Sigmoid colon (tissue), 7 donors: ENCODE results near the gene IQSEC3. TPM values are rescaled to one million over a fixed set of nuclear protein-coding genes. Genes with fewer than 3 reads are reported as not detected.
A peak's percentile ranks its signal among the peaks of the same experiment; 100 is the strongest.
"Not testable (repeated sequence)": the region's sequence is repeated elsewhere in the genome, so short reads cannot be mapped to it uniquely, and the experiment has no call there.

Experiments used
- DNase-seq: peaks from one replicate; pipeline ENCODE4 v3.0.0-alpha.2; 2019
- H3K27ac ChIP-seq, 4 donors: fragments of 200-600 bp; sonication (generic); one replicate each; pipeline ENCODE4 v1.5.1; 2016 to 2019; ENCODE audit warnings: mild to moderate bottlenecking in 1 of 4
- H3K27me3 ChIP-seq, 3 donors: fragments of 200-600 bp; sonication (generic); one replicate each; pipeline ENCODE4 v1.5.1; 2019; ENCODE audit warnings: mild to moderate bottlenecking in 1 of 3
- H3K36me3 ChIP-seq, 4 donors: fragments of 200-600 bp; sonication (generic); one replicate each; pipeline ENCODE4 v1.5.1; 2016 to 2019
- H3K4me1 ChIP-seq, 4 donors: fragments of 200-600 bp; sonication (generic); one replicate each; pipeline ENCODE4 v1.5.1; 2017 to 2019
- H3K4me3 ChIP-seq, 4 donors: fragments of 200-600 bp; sonication (generic); one replicate each; pipeline ENCODE4 v1.5.1; 2017 to 2019; ENCODE audit warnings: mild to moderate bottlenecking in 2 of 4, moderate library complexity in 1 of 4
- H3K9me3 ChIP-seq, 4 donors: fragments of 200-600 bp in 3 of 4; sonication (generic) in 3 of 4; one replicate each; pipeline versions ENCODE4 v1.5.1 to v1.6.1; 2013 to 2019
- EP300 ChIP-seq, 4 donors: sonication (generic); formaldehyde crosslinking; IDR thresholded peaks; one replicate each; pipeline ENCODE4 v1.6.1; 2017; ENCODE audit warnings: antibody characterized with exemption in 4 of 4
- POLR2A ChIP-seq, 2 donors: fragments of 450-650 bp; IDR thresholded peaks; one replicate each; pipeline ENCODE4 v1.6.1; 2016; ENCODE audit warnings: antibody characterized with exemption in 2 of 2, mild to moderate bottlenecking in 2 of 2, moderate library complexity in 2 of 2
- POLR2AphosphoS5 ChIP-seq, 4 donors: sonication (generic); formaldehyde crosslinking; IDR thresholded peaks; one replicate each; pipeline ENCODE4 v1.6.1; 2017; ENCODE audit warnings: antibody characterized with exemption in 4 of 4
- WGBS, 2 donors: extraction: QIAGEN DNeasy Blood & Tissue Kit; methylation state at CpG; one replicate each; pipeline ENCODE4 v1.1.7; 2013; 5-methylcytosine and 5-hydroxymethylcytosine counted together
- intact Hi-C: fragments of 100-400 bp; cut with DNase I; formaldehyde crosslinking; loops from one replicate; pipeline ENCODE4 v1.15.1; 2023
- polyA plus RNA-seq, 3 donors: library from polyadenylated mRNA; stranded (reverse); fragments of 200-250 nt; gene quantifications; one replicate each; pipeline ENCODE4 v1.2.3, GENCODE V29; 2013
- total RNA-seq, 4 donors: library from RNA; depleted of rRNA; stranded (reverse); fragments of >200 nt; gene quantifications; one replicate each; pipeline ENCODE4 v1.1.0, GENCODE V29; 2016
- TF ChIP-seq, protein P1 (sequence below), 4 experiments: fragments of 450-650 bp in 3 of 4; fragments of 200-600 bp in 1 of 4; IDR thresholded peaks; one replicate each; pipeline ENCODE4 v1.5.1; 2016 to 2019; ENCODE audit warnings: antibody characterized with exemption in 4 of 4, mild to moderate bottlenecking in 3 of 4, moderate library complexity in 2 of 4
- donor health status: healthy with polysubstance abuse.
- donor health status: Bipolar disorder and iron deficiency.
- donor health status: healthy.

The IQSEC3 gene
- total and polyA plus RNA-seq, 7 donors, result under 0.01 to 2.2 (median 0.54) TPM; not detected in 1

GRCh38 chr12:74420-75190, 8.0 kb downstream of the IQSEC3 start:
- H3K4me3 ChIP-seq, intact Hi-C loops, DNase-seq, H3K9me3 ChIP-seq, H3K27ac ChIP-seq, H3K36me3 ChIP-seq, H3K4me1 ChIP-seq: not testable (repeated sequence)
- peaks cover 10 to 64% (median 11%) of the 10 kb centered on the region in 3 donors for H3K27me3 ChIP-seq
- 73 to 82% methylated on average over 8 of the region's 8 CpGs for WGBS, 2 donors

GRCh38 chr12:75541-75940, 9.0 kb downstream of the IQSEC3 start:
- DNase-seq, intact Hi-C loops, H3K27ac ChIP-seq, H3K4me1 ChIP-seq, H3K9me3 ChIP-seq, H3K4me3 ChIP-seq, H3K36me3 ChIP-seq: not testable (repeated sequence)
- peaks cover 7 to 64% (median 11%) of the 10 kb centered on the region in 3 donors for H3K27me3 ChIP-seq
- 78 to 80% methylated on average over 5 of the region's 5 CpGs for WGBS, 2 donors

DNA sequence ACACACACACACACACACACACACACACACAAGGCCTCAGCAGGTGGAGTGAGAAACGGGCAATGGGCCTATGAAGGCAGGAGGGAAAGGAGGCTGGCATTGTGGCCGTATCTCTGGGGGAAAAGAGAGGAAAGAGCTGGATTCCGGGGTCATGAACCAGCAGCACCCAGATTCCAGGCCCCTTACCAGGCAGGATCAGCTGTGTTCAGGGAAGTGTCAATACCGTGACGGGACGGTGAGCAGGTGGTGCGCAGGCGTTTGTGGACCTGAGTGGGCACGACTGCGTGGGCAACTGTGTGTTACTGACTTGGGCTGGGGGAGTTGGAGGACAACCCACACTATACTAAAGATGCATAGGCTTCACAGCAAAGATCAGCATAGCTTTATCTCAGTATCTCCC, 9.5 kb downstream of the IQSEC3 start:
- H3K27ac ChIP-seq, H3K4me1 ChIP-seq, intact Hi-C loops, H3K4me3 ChIP-seq, DNase-seq, H3K36me3 ChIP-seq, H3K9me3 ChIP-seq: not testable (repeated sequence)
- peaks cover 7 to 66% (median 11%) of the 10 kb centered on the region in 3 donors for H3K27me3 ChIP-seq
- 87 to 90% methylated on average over 10 of the region's 10 CpGs for WGBS, 2 donors

DNA sequence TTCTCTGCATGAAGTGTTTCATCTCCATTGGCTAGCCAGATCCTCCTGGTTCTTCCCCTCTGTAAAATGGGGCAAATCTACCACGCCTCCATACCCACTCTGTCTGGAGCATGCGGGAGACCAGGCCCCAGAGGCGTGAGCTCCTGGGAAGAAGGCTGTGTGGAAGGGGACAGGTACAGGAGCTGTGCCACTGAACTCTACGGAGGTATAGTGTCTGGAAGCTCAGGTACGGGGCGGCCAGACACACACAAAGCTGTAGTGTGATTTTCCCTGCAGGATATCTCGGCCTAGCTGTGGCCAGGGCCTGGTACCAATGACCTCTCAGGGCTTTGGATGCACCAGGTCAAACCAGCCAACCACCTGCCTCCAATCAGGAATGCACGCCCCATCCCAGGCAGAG, 10.0 kb downstream of the IQSEC3 start:
- intact Hi-C loops, H3K4me3 ChIP-seq, DNase-seq, H3K4me1 ChIP-seq, H3K27ac ChIP-seq, H3K9me3 ChIP-seq, H3K36me3 ChIP-seq: not testable (repeated sequence)
- peaks cover 7 to 71% (median 11%) of the 10 kb centered on the region in 3 donors for H3K27me3 ChIP-seq
- 88 to 91% methylated on average over 7 of the region's 8 CpGs for WGBS, 2 donors

DNA sequence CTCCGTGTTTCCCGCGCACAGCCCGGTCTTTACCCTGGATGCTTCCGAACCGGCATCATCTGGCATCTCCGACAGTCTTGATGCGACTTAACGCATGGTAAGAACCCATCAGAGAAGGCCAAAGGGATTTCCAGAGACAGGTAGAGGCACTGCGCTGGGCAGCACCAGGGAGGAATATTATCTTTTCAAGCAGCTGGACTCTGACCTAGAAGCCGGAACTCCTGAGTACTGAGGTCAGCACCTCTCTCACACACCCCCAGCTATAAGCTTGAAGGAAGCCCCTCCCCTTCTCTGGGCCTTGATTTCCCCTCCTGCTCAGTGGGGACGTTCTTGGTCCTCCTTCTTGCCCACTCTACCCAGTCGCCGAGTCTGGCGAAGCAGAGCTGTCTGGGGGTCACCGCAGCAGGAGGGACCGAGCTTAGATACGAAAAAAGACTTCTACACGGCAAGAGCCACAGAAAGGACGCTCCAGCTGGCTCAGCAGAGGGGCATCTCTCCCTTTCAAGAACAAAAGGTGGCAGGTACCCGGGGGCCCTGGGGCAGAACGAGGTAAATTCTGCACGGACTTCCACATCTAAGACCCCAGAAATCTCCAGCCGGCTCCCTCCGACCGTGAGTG, 10.6 kb downstream of the IQSEC3 start:
- H3K9me3 ChIP-seq, H3K36me3 ChIP-seq, DNase-seq, H3K4me1 ChIP-seq, intact Hi-C loops, H3K27ac ChIP-seq, H3K4me3 ChIP-seq: not testable (repeated sequence)
- peaks cover 7 to 72% (median 11%) of the 10 kb centered on the region in 3 donors for H3K27me3 ChIP-seq
- WGBS, 2 donors, result 71 to 86% methylated on average over 11 of the region's 26 CpGs

DNA sequence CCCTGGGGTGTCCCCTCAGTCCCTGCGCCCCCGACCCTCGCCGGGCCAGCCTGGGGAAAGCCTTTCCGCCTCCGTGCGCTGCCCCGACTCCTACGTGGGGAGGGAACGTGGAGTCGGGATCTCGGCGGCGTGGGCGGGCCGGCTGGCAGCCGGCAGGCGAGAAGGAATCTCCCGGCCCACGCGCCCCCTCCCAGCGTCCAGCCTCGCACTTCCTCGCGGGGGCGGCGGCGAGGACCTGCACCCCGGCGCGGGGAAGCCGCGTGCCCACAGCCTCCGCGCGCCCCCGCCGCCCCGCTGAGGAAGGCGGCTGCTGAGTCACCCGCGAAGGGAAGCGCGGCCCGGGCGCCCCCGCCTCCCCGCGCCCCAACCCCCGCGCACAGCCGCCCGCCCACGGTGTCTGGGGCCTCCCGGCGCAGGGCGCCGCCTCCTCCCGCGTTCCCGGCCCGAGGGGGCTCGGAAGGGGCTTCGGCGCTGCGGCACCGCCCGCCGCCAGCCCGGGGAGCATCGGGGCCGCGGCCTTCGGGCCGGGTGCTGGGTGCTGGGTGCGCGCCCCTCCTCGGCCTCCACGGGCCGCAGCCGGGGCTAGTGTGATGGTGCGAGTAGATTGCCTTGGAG, 11.3 kb downstream of the IQSEC3 start:
- Histone ChIP-seq H3K27me3 (peaks cover 7 to 78% (median 11%) of the 10 kb centered on the region in 3 donors), H3K4me3 (peak overlapping the region in 2 of 4 donors; percentile 21 to 25)
- H3K36me3 ChIP-seq, intact Hi-C loops, H3K9me3 ChIP-seq, DNase-seq, H3K27ac ChIP-seq, H3K4me1 ChIP-seq: not testable (repeated sequence)
- WGBS, 2 donors, result 3 to 6% methylated on average over 73 to 80 of the region's 82 CpGs

DNA sequence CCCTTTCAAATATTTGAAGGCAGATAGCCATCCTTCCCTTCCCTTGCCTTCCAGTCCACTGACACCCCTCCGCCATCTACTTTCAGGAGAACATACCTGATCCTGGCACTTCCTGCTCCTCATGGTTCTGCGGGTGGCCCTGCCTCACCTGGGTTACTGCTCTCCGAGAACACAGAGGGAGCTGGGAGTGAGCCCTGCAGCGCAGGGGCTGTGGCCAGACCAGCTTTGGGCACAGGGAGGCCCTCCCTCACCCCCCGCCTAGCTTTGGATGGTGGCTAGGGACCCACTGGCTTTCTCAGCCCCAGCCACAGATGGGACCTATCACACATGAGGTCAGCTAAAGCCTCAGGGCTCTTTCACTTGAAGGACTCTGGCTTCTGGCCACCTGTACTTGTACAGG, 12.4 kb downstream of the IQSEC3 start:
- H3K27me3 ChIP-seq, result peaks cover 7 to 83% (median 11%) of the 10 kb centered on the region in 3 donors
- 83 to 93% methylated on average over 5 of the region's 5 CpGs for WGBS, 2 donors
- intact Hi-C loops, result no loop called here

More for the DNA sequence above, 12.4 kb downstream of the IQSEC3 start:
- peaks cover 0 to 7% (median 3%) of the 10 kb centered on the region in 4 donors for H3K4me1 ChIP-seq
- no peak overlapping the region for H3K27ac ChIP-seq
- TF ChIP-seq POLR2A (IDR thresholded peaks at IDR 0.05), result no peak
- no peak for TF ChIP-seq EP300 (IDR thresholded peaks at IDR 0.05)
- TF ChIP-seq, protein P1, sequence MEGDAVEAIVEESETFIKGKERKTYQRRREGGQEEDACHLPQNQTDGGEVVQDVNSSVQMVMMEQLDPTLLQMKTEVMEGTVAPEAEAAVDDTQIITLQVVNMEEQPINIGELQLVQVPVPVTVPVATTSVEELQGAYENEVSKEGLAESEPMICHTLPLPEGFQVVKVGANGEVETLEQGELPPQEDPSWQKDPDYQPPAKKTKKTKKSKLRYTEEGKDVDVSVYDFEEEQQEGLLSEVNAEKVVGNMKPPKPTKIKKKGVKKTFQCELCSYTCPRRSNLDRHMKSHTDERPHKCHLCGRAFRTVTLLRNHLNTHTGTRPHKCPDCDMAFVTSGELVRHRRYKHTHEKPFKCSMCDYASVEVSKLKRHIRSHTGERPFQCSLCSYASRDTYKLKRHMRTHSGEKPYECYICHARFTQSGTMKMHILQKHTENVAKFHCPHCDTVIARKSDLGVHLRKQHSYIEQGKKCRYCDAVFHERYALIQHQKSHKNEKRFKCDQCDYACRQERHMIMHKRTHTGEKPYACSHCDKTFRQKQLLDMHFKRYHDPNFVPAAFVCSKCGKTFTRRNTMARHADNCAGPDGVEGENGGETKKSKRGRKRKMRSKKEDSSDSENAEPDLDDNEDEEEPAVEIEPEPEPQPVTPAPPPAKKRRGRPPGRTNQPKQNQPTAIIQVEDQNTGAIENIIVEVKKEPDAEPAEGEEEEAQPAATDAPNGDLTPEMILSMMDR (IDR thresholded peaks at IDR 0.05), result no peak
- no peak for TF ChIP-seq POLR2AphosphoS5 (IDR thresholded peaks at IDR 0.05)
- H3K36me3 ChIP-seq, result no peaks in the 10 kb centered on the region
- H3K9me3 ChIP-seq, result no peaks in the 10 kb centered on the region
- no peak for DNase-seq
- H3K4me3 ChIP-seq, result no peak overlapping the region
